ENCODE data around the gene NRCAM.

Gene NRCAM

GRCh38 chr7:108322925-108323832 is 133.1 kb downstream of the NRCAM start:
- H3K9me3 ChIP-seq (ENCODE audit: control insufficient read depth, insufficient read depth, low read depth, low read length): no peaks in the 10 kb centered on the region
- POLR2A ChIA-PET: interaction anchor here (0.9 kb wide), 1 partner anchor 133 kb away, joined by 3 read pairs; the partner anchor contains the start of gene NRCAM
- no peak for TF ChIP-seq ZNF701 (tag by site-specific recombination; IDR thresholded peaks at IDR 0.05)
- TF ChIP-seq, protein P1, sequence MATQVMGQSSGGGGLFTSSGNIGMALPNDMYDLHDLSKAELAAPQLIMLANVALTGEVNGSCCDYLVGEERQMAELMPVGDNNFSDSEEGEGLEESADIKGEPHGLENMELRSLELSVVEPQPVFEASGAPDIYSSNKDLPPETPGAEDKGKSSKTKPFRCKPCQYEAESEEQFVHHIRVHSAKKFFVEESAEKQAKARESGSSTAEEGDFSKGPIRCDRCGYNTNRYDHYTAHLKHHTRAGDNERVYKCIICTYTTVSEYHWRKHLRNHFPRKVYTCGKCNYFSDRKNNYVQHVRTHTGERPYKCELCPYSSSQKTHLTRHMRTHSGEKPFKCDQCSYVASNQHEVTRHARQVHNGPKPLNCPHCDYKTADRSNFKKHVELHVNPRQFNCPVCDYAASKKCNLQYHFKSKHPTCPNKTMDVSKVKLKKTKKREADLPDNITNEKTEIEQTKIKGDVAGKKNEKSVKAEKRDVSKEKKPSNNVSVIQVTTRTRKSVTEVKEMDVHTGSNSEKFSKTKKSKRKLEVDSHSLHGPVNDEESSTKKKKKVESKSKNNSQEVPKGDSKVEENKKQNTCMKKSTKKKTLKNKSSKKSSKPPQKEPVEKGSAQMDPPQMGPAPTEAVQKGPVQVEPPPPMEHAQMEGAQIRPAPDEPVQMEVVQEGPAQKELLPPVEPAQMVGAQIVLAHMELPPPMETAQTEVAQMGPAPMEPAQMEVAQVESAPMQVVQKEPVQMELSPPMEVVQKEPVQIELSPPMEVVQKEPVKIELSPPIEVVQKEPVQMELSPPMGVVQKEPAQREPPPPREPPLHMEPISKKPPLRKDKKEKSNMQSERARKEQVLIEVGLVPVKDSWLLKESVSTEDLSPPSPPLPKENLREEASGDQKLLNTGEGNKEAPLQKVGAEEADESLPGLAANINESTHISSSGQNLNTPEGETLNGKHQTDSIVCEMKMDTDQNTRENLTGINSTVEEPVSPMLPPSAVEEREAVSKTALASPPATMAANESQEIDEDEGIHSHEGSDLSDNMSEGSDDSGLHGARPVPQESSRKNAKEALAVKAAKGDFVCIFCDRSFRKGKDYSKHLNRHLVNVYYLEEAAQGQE (tag by site-specific recombination; IDR thresholded peaks at IDR 0.05): peak; percentile 72; the same call in 1 of the 2 replicates
- TF ChIP-seq PRDM6 (tag by site-specific recombination; IDR thresholded peaks at IDR 0.05): peak; percentile 11; the same call in 1 of the 2 replicates
- TF ChIP-seq ZNF837 (tag by site-specific recombination; IDR thresholded peaks at IDR 0.05): no peak
- TF ChIP-seq ZNF521 (tag by site-specific recombination; IDR thresholded peaks at IDR 0.05): no peak
- TF ChIP-seq ZNF549 (tag by site-specific recombination; IDR thresholded peaks at IDR 0.05): no peak
- CTCF ChIA-PET: no interaction called here
- no peak overlapping the region for H3K27ac ChIP-seq (ENCODE audit: extremely low read depth, low read depth, low read length)
- H3K4me3 ChIP-seq (ENCODE audit: low read depth, low read length): no peak overlapping the region
- H3K4me1 ChIP-seq (ENCODE audit: control insufficient read depth, insufficient read depth, low read length): peaks cover 7% of the 10 kb centered on the region; the same call in 1 of the 2 replicates
- no peaks in the 10 kb centered on the region for H3K36me3 ChIP-seq (ENCODE audit: control insufficient read depth in 2 of 2, insufficient read depth in 1 of 2, low read length in 2 of 2)

- peaks cover 7% of the 10 kb centered on the region; the same call in 1 of the 2 replicates for H3K4me1 ChIP-seq (ENCODE audit: control insufficient read depth, insufficient read depth, low read length)
- H3K36me3 ChIP-seq (ENCODE audit: control insufficient read depth in 2 of 2, insufficient read depth in 1 of 2, low read length in 2 of 2): no peaks in the 10 kb centered on the region
- no peak overlapping the region for H3K27ac ChIP-seq (ENCODE audit: extremely low read depth, low read depth, low read length)
- CTCF ChIA-PET: no interaction called here
- H3K9me3 ChIP-seq (ENCODE audit: control insufficient read depth, insufficient read depth, low read depth, low read length): no peaks in the 10 kb centered on the region
- H3K4me3 ChIP-seq (ENCODE audit: low read depth, low read length): no peak overlapping the region
- TF ChIP-seq SCRT2 (tag by site-specific recombination; IDR thresholded peaks at IDR 0.05): no peak
- TF ChIP-seq, protein P2, sequence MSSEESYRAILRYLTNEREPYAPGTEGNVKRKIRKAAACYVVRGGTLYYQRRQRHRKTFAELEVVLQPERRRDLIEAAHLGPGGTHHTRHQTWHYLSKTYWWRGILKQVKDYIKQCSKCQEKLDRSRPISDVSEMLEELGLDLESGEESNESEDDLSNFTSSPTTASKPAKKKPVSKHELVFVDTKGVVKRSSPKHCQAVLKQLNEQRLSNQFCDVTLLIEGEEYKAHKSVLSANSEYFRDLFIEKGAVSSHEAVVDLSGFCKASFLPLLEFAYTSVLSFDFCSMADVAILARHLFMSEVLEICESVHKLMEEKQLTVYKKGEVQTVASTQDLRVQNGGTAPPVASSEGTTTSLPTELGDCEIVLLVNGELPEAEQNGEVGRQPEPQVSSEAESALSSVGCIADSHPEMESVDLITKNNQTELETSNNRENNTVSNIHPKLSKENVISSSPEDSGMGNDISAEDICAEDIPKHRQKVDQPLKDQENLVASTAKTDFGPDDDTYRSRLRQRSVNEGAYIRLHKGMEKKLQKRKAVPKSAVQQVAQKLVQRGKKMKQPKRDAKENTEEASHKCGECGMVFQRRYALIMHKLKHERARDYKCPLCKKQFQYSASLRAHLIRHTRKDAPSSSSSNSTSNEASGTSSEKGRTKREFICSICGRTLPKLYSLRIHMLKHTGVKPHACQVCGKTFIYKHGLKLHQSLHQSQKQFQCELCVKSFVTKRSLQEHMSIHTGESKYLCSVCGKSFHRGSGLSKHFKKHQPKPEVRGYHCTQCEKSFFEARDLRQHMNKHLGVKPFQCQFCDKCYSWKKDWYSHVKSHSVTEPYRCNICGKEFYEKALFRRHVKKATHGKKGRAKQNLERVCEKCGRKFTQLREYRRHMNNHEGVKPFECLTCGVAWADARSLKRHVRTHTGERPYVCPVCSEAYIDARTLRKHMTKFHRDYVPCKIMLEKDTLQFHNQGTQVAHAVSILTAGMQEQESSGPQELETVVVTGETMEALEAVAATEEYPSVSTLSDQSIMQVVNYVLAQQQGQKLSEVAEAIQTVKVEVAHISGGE (tag by site-specific recombination; conservative IDR thresholded peaks at IDR 0.05; ENCODE audit: low read depth): no peak
- no peak for TF ChIP-seq ZNF48 (tag by site-specific recombination; IDR thresholded peaks at IDR 0.05)
- no peak for TF ChIP-seq ZNF501 (tag by site-specific recombination; IDR thresholded peaks at IDR 0.05)
- TF ChIP-seq MYNN (tag by site-specific recombination; IDR thresholded peaks at IDR 0.05; ENCODE audit: borderline replicate concordance): no peak
- no peak for TF ChIP-seq ZIC2 (tag by site-specific recombination; IDR thresholded peaks at IDR 0.05)
- no peak for TF ChIP-seq KLF8 (tag by site-specific recombination; IDR thresholded peaks at IDR 0.05)
- TF ChIP-seq ZBTB1 (tag by site-specific recombination; IDR thresholded peaks at IDR 0.05): no peak
- no peak for TF ChIP-seq GLIS1 (tag by site-specific recombination; IDR thresholded peaks at IDR 0.05)
- TF ChIP-seq ZFHX2 (tag by site-specific recombination; conservative IDR thresholded peaks at IDR 0.05): no peak
- no peak for TF ChIP-seq ZNF529 (tag by site-specific recombination; IDR thresholded peaks at IDR 0.05; ENCODE audit: insufficient replicate concordance)
- TF ChIP-seq ZBTB7A (tag by site-specific recombination; IDR thresholded peaks at IDR 0.05; ENCODE audit: low read depth): no peak
- TF ChIP-seq, protein P3, sequence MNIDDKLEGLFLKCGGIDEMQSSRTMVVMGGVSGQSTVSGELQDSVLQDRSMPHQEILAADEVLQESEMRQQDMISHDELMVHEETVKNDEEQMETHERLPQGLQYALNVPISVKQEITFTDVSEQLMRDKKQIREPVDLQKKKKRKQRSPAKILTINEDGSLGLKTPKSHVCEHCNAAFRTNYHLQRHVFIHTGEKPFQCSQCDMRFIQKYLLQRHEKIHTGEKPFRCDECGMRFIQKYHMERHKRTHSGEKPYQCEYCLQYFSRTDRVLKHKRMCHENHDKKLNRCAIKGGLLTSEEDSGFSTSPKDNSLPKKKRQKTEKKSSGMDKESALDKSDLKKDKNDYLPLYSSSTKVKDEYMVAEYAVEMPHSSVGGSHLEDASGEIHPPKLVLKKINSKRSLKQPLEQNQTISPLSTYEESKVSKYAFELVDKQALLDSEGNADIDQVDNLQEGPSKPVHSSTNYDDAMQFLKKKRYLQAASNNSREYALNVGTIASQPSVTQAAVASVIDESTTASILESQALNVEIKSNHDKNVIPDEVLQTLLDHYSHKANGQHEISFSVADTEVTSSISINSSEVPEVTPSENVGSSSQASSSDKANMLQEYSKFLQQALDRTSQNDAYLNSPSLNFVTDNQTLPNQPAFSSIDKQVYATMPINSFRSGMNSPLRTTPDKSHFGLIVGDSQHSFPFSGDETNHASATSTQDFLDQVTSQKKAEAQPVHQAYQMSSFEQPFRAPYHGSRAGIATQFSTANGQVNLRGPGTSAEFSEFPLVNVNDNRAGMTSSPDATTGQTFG (tag by site-specific recombination; IDR thresholded peaks at IDR 0.05; ENCODE audit: borderline replicate concordance): no peak
- TF ChIP-seq ZNF274 (IDR thresholded peaks at IDR 0.05; ENCODE audit: low read length): no peak
- no peak for TF ChIP-seq ZNF274 (tag by site-specific recombination; IDR thresholded peaks at IDR 0.05; ENCODE audit: borderline replicate concordance)
- no peak for TF ChIP-seq ZNF391 (tag by site-specific recombination; IDR thresholded peaks at IDR 0.05; ENCODE audit: borderline replicate concordance, low read depth)
- TF ChIP-seq ZNF514 (tag by site-specific recombination; IDR thresholded peaks at IDR 0.05): no peak
- POLR2A ChIA-PET: no interaction called here
Observed at GRCh38 chr7:108322046-108322445, 134.2 kb downstream of the NRCAM start.
